ENCODE measurements around the gene MROH8. TPM values are rescaled to one million over a fixed set of nuclear protein-coding genes. Genes with fewer than 3 reads are reported as not detected.

MROH8 gene
- total RNA-seq, 1 donor from 2014 or later = not detected

- no peak for DNase-seq (ENCODE audit: low spot score in 2 of 2)
- TF ChIP-seq CTCF (IDR thresholded peaks at IDR 0.05) = no peak
- H3K36me3 ChIP-seq = no peaks in the 10 kb centered on the region
Measured at GRCh38 chr20:37123441-37123840, 55.9 kb downstream of the MROH8 start.

DNA sequence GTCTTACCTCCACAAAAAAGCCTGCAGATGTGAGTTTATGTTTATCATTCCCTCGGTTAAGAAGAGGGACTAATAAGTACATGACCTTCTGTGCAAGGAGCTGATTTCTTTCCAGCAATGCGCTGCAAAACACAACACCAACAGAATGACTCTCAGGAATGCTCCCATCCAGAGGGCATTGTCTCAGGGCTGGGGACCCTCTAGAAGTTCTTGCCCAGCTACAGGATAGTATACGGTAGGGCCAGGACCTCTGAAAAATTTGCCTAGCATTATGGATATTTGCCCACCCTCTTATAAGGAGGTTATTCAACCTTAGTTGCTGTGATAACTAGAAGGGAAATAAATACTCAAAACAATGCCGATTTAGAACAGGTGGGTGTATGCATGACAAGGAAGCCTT is 58.9 kb downstream of the MROH8 start:
- Histone ChIP-seq H3K9me3 (no peaks in the 10 kb centered on the region), H3K27me3 (no peaks in the 10 kb centered on the region), H3K4me3 (no peak overlapping the region), H3K4me1 (no peaks in the 10 kb centered on the region), H3K36me3 (no peaks in the 10 kb centered on the region), H3K27ac (no peak overlapping the region)
- TF ChIP-seq CTCF (IDR thresholded peaks at IDR 0.05) = no peak
- intact Hi-C loops (cut with DNase I) = no loop called here
- DNase-seq (ENCODE audit: low spot score in 2 of 2) = no peak

More at GRCh38 chr20:37123441-37123840, 55.9 kb downstream of the MROH8 start:
- Histone ChIP-seq H3K9me3 (no peaks in the 10 kb centered on the region), H3K27ac (no peak overlapping the region), H3K27me3 (no peaks in the 10 kb centered on the region), H3K4me3 (no peak overlapping the region), H3K4me1 (no peaks in the 10 kb centered on the region)
- intact Hi-C loops (cut with DNase I) = no loop called here

DNA sequence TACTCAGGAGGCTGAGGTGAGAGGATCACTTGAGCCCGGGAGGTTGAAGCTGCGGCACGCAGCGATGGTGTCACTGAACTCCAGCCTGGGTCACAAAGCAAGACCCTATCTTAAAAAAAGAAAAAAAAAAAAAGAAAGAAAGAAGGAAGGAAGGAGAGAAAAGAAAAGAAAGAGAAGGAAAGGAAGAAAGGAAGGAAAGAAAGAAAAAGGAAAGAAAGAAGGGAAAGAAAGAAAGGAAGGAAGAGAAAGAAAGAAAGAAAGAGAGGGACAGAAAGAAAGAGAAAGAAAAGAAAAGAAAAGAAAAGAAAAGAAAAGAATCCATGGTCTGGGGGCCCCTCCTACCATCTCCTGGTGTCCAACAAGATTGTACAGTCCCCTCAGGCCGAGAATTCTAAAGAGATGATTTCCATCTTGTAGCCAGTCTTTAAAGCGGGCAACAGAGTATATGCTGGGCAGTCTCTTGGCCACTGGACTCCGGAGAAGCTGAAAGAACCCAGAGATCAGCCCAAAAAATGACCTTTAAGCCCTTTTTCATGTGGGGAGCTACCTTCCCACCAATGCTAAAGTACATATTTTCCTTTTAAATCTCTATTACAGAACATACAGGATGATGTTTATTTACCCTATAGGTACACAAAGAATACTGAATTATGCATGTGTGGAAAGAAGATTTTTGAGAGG is 59.9 kb downstream of the MROH8 start:
- no peak for TF ChIP-seq CTCF (IDR thresholded peaks at IDR 0.05)
- Histone ChIP-seq H3K27ac (no peak overlapping the region), H3K9me3 (no peaks in the 10 kb centered on the region), H3K4me3 (no peak overlapping the region), H3K36me3 (no peaks in the 10 kb centered on the region), H3K27me3 (no peaks in the 10 kb centered on the region), H3K4me1 (no peaks in the 10 kb centered on the region)
- intact Hi-C loops (cut with DNase I) = no loop called here
- no peak for DNase-seq (ENCODE audit: low spot score in 2 of 2)

- intact Hi-C loops (cut with DNase I) = no loop called here
- Histone ChIP-seq H3K4me3 (no peak overlapping the region), H3K27me3 (no peaks in the 10 kb centered on the region), H3K27ac (no peak overlapping the region), H3K9me3 (no peaks in the 10 kb centered on the region), H3K36me3 (no peaks in the 10 kb centered on the region), H3K4me1 (no peaks in the 10 kb centered on the region)
- no peak for TF ChIP-seq CTCF (IDR thresholded peaks at IDR 0.05)
- no peak for DNase-seq (ENCODE audit: low spot score in 2 of 2)
Measured at GRCh38 chr20:37114012-37114411, 65.3 kb downstream of the MROH8 start.

GRCh38 chr20:37111926-37112455 is 67.4 kb downstream of the MROH8 start:
- no peak for TF ChIP-seq CTCF (IDR thresholded peaks at IDR 0.05)
- Histone ChIP-seq H3K27ac (no peak overlapping the region), H3K9me3 (no peaks in the 10 kb centered on the region), H3K4me3 (no peak overlapping the region), H3K27me3 (no peaks in the 10 kb centered on the region), H3K36me3 (no peaks in the 10 kb centered on the region), H3K4me1 (no peaks in the 10 kb centered on the region)
- intact Hi-C loops (cut with DNase I) = no loop called here
- no peak for DNase-seq (ENCODE audit: low spot score in 2 of 2)
